Breast epithelium (tissue), 4 donors: ENCODE measurements around the gene RABIF. TPM values are rescaled to one million over a fixed set of nuclear protein-coding genes. Genes with fewer than 3 reads are reported as not detected.
"Not testable (repeated sequence)": the region's sequence is repeated elsewhere in the genome, so short reads cannot be mapped to it uniquely, and the experiment has no call there.

Experiments used
- DNase-seq, 2 donors: peaks; one replicate each; pipeline ENCODE4 v3.0.0-alpha.2; 2019; ENCODE audit warnings: low spot score in 2 of 2
- H3K27ac ChIP-seq, 2 donors: fragments of 200-600 bp; sonication (generic) in 1 of 2; one replicate each; pipeline ENCODE4 v1.5.1; 2016 to 2019; ENCODE audit warnings: mild to moderate bottlenecking in 1 of 2
- H3K27me3 ChIP-seq, 2 donors: fragments of 200-600 bp; sonication (generic) in 1 of 2; one replicate each; pipeline versions ENCODE4 v1.5.1 to v1.6.0; 2017 to 2019; ENCODE audit warnings: control low read depth in 1 of 2, mild to moderate bottlenecking in 1 of 2
- H3K36me3 ChIP-seq: fragments of 200-600 bp; one replicate; pipeline ENCODE4 v1.5.1; 2019
- H3K4me1 ChIP-seq, 2 donors: fragments of 200-600 bp; sonication (generic); one replicate each; pipeline ENCODE4 v1.5.1; 2016 to 2019; ENCODE audit warnings: control low read depth in 1 of 2
- H3K4me3 ChIP-seq, 3 donors: fragments of 200-600 bp; sonication (generic); 1 replicate in 2 of 3; 2 replicates in 1 of 3; pipeline ENCODE4 v1.5.1; 2016 to 2019; ENCODE audit warnings: mild to moderate bottlenecking in 3 of 3, moderate library complexity in 2 of 3
- H3K9me3 ChIP-seq, 2 donors: fragments of 200-600 bp; sonication (generic) in 1 of 2; one replicate each; pipeline ENCODE4 v1.5.1; 2016 to 2019; ENCODE audit warnings: control low read depth in 1 of 2
- POLR2A ChIP-seq: fragments of 450-650 bp; IDR thresholded peaks from one replicate; pipeline ENCODE4 v1.6.1; 2016; ENCODE audit warnings: antibody characterized with exemption, mild to moderate bottlenecking, moderate library complexity
- POLR2AphosphoS5 ChIP-seq, 3 donors: sonication (generic); formaldehyde crosslinking; IDR thresholded peaks; one replicate each; pipeline ENCODE4 v1.6.1; 2017; ENCODE audit warnings: antibody characterized with exemption in 3 of 3
- intact Hi-C: fragments of 100-400 bp; cut with DNase I; formaldehyde crosslinking; loops from one replicate; pipeline ENCODE4 v1.15.1; 2023; ENCODE audit warnings: low total_unique reads
- total RNA-seq, 3 donors: library from RNA; depleted of rRNA; stranded (reverse); fragments of >200 nt; gene quantifications; one replicate each; pipeline ENCODE4 v1.1.0, GENCODE V29; 2016
- TF ChIP-seq, protein P1 (sequence below), 3 donors: fragments of 450-650 bp; IDR thresholded peaks; one replicate each; pipeline ENCODE4 v1.5.1; 2016 to 2017; ENCODE audit warnings: antibody characterized with exemption in 3 of 3, mild to moderate bottlenecking in 3 of 3, moderate library complexity in 3 of 3

Gene RABIF
- total RNA-seq, 3 donors from 2014 or later, result 4.8 to 6.9 (median 5.6) TPM

DNA sequence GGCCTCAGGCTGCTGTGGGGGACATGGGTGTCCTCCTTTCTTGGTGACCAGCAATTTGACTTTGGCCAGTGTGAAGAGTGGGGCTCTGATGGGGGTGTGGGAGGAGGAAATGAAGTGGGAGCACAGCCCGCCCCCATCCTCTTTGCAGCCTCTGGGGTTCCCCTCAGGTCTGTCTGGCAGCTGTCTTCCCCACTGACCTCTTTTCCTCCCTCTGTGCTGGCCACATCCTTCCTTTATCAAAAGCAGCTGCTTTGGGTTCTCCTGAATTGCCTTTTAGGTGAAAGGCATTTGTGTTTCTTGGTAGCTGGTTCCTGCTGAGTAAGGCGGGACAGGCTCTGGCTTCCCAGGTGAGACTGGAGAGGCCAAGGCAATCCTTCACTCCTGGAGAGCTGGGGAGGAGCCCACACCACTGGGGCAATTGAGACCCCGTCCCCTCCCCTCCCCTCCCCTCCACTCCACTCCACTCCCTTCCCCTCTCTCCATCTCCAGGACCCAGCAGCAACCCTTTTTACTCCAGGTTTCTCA, 53.3 kb downstream of the RABIF start:
- DNase-seq, result no peak
- Histone ChIP-seq H3K9me3 (no peaks in the 10 kb centered on the region), H3K36me3 (no peaks in the 10 kb centered on the region), H3K4me1 (no peaks in the 10 kb centered on the region), H3K4me3 (no peak overlapping the region), H3K27me3 (no peaks in the 10 kb centered on the region), H3K27ac (no peak overlapping the region)
- TF ChIP-seq, protein P1, sequence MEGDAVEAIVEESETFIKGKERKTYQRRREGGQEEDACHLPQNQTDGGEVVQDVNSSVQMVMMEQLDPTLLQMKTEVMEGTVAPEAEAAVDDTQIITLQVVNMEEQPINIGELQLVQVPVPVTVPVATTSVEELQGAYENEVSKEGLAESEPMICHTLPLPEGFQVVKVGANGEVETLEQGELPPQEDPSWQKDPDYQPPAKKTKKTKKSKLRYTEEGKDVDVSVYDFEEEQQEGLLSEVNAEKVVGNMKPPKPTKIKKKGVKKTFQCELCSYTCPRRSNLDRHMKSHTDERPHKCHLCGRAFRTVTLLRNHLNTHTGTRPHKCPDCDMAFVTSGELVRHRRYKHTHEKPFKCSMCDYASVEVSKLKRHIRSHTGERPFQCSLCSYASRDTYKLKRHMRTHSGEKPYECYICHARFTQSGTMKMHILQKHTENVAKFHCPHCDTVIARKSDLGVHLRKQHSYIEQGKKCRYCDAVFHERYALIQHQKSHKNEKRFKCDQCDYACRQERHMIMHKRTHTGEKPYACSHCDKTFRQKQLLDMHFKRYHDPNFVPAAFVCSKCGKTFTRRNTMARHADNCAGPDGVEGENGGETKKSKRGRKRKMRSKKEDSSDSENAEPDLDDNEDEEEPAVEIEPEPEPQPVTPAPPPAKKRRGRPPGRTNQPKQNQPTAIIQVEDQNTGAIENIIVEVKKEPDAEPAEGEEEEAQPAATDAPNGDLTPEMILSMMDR (IDR thresholded peaks at IDR 0.05), result no peak
- TF ChIP-seq POLR2AphosphoS5 (IDR thresholded peaks at IDR 0.05) (no peak), POLR2A (no peak)
- intact Hi-C loops, result no loop called here

DNA sequence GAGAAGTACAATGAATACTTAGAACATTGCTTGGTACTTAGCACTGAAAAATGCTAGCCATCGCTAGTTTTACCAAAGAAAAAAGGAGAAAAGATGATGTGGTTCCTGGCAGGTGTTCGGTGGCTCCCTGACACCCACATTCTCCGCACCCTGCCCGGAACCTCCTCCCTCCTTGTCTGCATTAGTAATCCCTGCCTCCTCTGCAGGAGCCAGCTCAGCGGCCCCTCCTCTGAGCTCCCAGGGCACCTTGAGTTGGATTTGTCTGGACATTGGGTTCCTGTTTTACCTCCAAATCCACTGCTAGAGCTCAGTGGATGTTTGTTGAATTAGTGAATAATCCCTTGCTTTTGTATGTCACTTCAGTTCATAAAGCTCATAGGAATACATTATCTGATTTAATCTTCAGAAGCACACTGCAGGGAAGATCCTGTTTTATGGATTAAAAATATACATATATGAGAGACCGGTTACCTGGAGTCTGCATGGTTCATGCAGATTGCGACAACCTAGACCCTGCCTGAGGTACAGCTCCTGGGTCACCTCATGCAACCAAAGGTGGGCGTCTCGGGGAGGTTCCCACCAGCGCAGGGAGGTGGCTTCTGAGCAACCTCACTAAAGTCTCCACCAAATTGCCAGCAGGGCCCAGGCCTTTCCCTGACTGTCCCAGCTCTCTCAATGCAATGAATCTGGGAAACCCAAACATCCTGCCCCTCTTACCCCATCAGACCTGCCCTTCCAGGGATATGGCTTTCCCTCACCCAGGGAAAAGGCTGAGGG, 54.0 kb downstream of the RABIF start:
- intact Hi-C loops, result no loop called here
- Histone ChIP-seq H3K4me1 (no peaks in the 10 kb centered on the region), H3K36me3 (no peaks in the 10 kb centered on the region), H3K27me3 (no peaks in the 10 kb centered on the region), H3K9me3 (no peaks in the 10 kb centered on the region), H3K4me3 (no peak overlapping the region), H3K27ac (no peak overlapping the region)
- DNase-seq, result no peak
- TF ChIP-seq, protein P1 (IDR thresholded peaks at IDR 0.05), result no peak
- TF ChIP-seq POLR2AphosphoS5 (IDR thresholded peaks at IDR 0.05) (no peak), POLR2A (no peak)

DNA sequence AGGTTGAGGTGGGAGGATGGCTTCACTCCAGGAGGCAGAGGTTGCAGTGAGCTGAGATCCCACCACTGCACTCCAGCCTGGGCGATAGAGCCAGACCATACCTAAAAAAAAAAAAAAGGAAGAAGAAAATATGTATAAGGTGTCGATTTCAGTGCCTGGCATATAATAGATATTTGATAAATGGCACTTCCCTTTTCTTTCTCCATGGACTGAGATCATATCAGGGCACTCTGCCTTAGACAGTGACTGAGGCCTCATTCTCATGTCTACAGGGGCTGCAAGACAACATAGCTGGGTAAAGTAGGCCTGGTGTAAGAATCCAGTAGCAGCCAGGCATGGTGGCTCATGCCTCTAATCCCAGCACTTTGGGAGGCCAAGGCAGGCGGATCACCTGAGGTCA, 57.0 kb downstream of the RABIF start:
- no peak for DNase-seq
- intact Hi-C loops, result no loop called here
- H3K9me3 ChIP-seq, result no peaks in the 10 kb centered on the region
- H3K27me3 ChIP-seq, result no peaks in the 10 kb centered on the region
- TF ChIP-seq POLR2A (no peak), POLR2AphosphoS5 (IDR thresholded peaks at IDR 0.05) (no peak)
- TF ChIP-seq, protein P1 (IDR thresholded peaks at IDR 0.05), result no peak
- H3K27ac ChIP-seq, result no peak overlapping the region
- no peaks in the 10 kb centered on the region for H3K36me3 ChIP-seq
- no peaks in the 10 kb centered on the region for H3K4me1 ChIP-seq
- no peak overlapping the region for H3K4me3 ChIP-seq

DNA sequence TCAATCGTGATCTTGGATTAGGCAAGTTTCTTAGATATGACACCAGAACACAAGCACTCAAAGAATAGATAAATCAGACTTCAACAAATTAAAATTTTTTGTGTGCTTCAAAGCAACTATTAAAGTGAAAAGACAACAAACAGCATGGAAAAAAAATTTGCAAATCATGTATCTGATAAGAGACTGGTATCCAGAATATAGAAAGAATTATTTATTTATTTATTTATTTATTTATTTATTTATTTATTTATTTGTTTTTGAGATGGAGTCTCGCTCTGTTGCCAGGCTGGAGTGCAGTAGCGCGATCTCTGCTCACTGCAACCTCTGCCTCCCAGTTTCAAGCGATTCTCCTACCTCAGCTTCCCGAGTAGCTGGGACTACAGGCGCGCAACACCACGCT, 59.7 kb downstream of the RABIF start:
- H3K9me3 ChIP-seq, H3K4me3 ChIP-seq, DNase-seq, H3K4me1 ChIP-seq, H3K27me3 ChIP-seq, H3K36me3 ChIP-seq, intact Hi-C loops, H3K27ac ChIP-seq: not testable (repeated sequence)

Other genes with a start within 250 kb of the RABIF start
- under 1 TPM; under 0.01 to 0.15 (median under 0.01) TPM for gene SYT2, start 178.7 kb downstream of the RABIF start, total RNA-seq
- 100 to 1,000 TPM in 1 of 3 donors, 10 to 100 TPM in 2; 37.6 to 122 (median 87.5) TPM for gene KDM5B, start 80.7 kb downstream of the RABIF start, total RNA-seq
- gene PCAT6, start 78.2 kb downstream of the RABIF start, total RNA-seq, result 1 to 10 TPM in 1 of 3 donors, not detected in 2; 1.8 TPM
- 10 to 100 TPM; 21.3 to 26.4 (median 25.5) TPM for gene KLHL12, start 38.1 kb upstream of the RABIF start, total RNA-seq
- gene ADIPOR1, start 69.2 kb upstream of the RABIF start, total RNA-seq, result 100 to 1,000 TPM in 1 of 3 donors, 10 to 100 TPM in 2; 87.2 to 143 (median 87.5) TPM
- gene CYB5R1, start 78.1 kb upstream of the RABIF start, total RNA-seq, result 10 to 100 TPM; 42.0 to 77.4 (median 53.8) TPM
- gene TMEM183A, start 118.2 kb upstream of the RABIF start, total RNA-seq, result 100 to 1,000 TPM in 1 of 3 donors, 10 to 100 TPM in 2; 85.9 to 113 (median 94.1) TPM
- gene PPFIA4, start 137.3 kb upstream of the RABIF start, total RNA-seq, result 1 to 10 TPM in 2 of 3 donors, under 1 TPM in 1; 0.80 to 5.6 (median 2.9) TPM
- not detected for gene MYOG, start 196.9 kb upstream of the RABIF start, total RNA-seq
- 10 to 100 TPM in 1 of 3 donors, 1 to 10 TPM in 1, under 1 TPM in 1; 0.64 to 14.5 (median 5.2) TPM for gene ADORA1, start 238.6 kb upstream of the RABIF start, total RNA-seq